ENCODE data around the gene ADH5. TPM values are rescaled to one million over a fixed set of nuclear protein-coding genes. Genes with fewer than 3 reads are reported as not detected.
A peak's percentile ranks its signal among the peaks of the same experiment; 100 is the strongest.

ADH5 gene
- total and polyA plus RNA-seq, 2 of the 8 experiments (the other 6 are each of a cell fraction or from before 2014, with no cell fraction given) = 223 to 327 TPM

- H2AFZ ChIP-seq (ENCODE audit: low read length) = no peak overlapping the region
- peaks cover 0 to 15% (median 8%) of the 10 kb centered on the region in 4 experiments for H3K4me1 ChIP-seq (replicated peaks in 1 of 4; ENCODE audit: control insufficient read depth in 3 of 4, insufficient read depth in 4 of 4, low read length in 3 of 4)
- H2AK5ac ChIP-seq (ENCODE audit: low read depth, low read length) = no peak overlapping the region
- no peak overlapping the region for H3K27ac ChIP-seq (ENCODE audit: low read depth, low read length)
- no peaks in the 10 kb centered on the region for H3K9me3 ChIP-seq (ENCODE audit: insufficient read depth in 2 of 2, low read depth in 1 of 2, low read length in 1 of 2)
- FAIRE-seq (no peak), DNase-seq (ENCODE audit: low read depth in 1 of 2, low spot score in 2 of 2) (no peak)
- H4K20me1 ChIP-seq (replicated peaks in 1 of 2; ENCODE audit: control insufficient read depth in 1 of 2, insufficient read depth in 2 of 2, low read length in 2 of 2) = peaks cover 5 to 17% of the 10 kb centered on the region in 2 experiments
- H3K23me2 ChIP-seq (ENCODE audit: low read depth, low read length) = no peaks in the 10 kb centered on the region
- no peak overlapping the region for H2BK20ac ChIP-seq (ENCODE audit: low read length)
- H3K9ac ChIP-seq (replicated peaks in 1 of 4; ENCODE audit: extremely low read depth in 1 of 4, low read depth in 3 of 4, low read length in 3 of 4) = no peak overlapping the region
- TF ChIP-seq KDM1A (IDR thresholded peaks at IDR 0.05; ENCODE audit: borderline replicate concordance, low read length) (no peak), MAFK (IDR thresholded peaks at IDR 0.05; ENCODE audit: low read depth, low read length) (no peak), TEAD4 (IDR thresholded peaks at IDR 0.05; ENCODE audit: low read depth, low read length) (no peak), EGR1 (IDR thresholded peaks at IDR 0.05; ENCODE audit: borderline replicate concordance, low read depth, low read length) (no peak), SP4 (IDR thresholded peaks at IDR 0.05; ENCODE audit: low read length) (no peak), CHD1 (IDR thresholded peaks at IDR 0.05; ENCODE audit: low read depth, low read length) (no peak), POLR2A (IDR thresholded peaks at IDR 0.05; ENCODE audit: control extremely low read depth in 1 of 2, low read depth in 2 of 2, low read length in 2 of 2) (no peak), EZH2 (IDR thresholded peaks at IDR 0.05; ENCODE audit: low read depth, low read length, severe bottlenecking) (no peak)
- H3K4me3 ChIP-seq (ENCODE audit: extremely low read depth in 1 of 4, insufficient read depth in 2 of 4, low read depth in 3 of 4, low read length in 4 of 4) = no peak overlapping the region
- no peaks in the 10 kb centered on the region for H3K27me3 ChIP-seq (replicated peaks in 1 of 4; ENCODE audit: control insufficient read depth in 3 of 4, extremely low read depth in 1 of 4, insufficient read depth in 3 of 4, low read length in 3 of 4)
- H3K18ac ChIP-seq (ENCODE audit: extremely low read depth, low read length) = peak overlapping the region; percentile 38; the same call in 1 of the 2 replicates
- no peak overlapping the region for H3K4me2 ChIP-seq (ENCODE audit: insufficient read depth in 1 of 2, low read depth in 2 of 2, low read length in 2 of 2)
- peaks cover 19 to 100% of the 10 kb centered on the region in 2 experiments for H3K79me2 ChIP-seq (ENCODE audit: control insufficient read depth in 1 of 2, insufficient read depth in 2 of 2, low read length in 2 of 2)
- no peak overlapping the region for H4K5ac ChIP-seq (ENCODE audit: insufficient read length, low read depth, low read length)
- peaks cover 2% of the 10 kb centered on the region for H3K79me1 ChIP-seq (ENCODE audit: low read depth, low read length)
- no peak overlapping the region for H4K8ac ChIP-seq (ENCODE audit: extremely low read depth, insufficient read depth, low read length)
- no peak overlapping the region for H4K91ac ChIP-seq (replicated peaks; ENCODE audit: insufficient read length, low read length)
- 0 out of 2 replicates have a peak overlapping the region, but pooled peaks have one; percentile 3 for H2BK15ac ChIP-seq (ENCODE audit: low read length)
- H2BK12ac ChIP-seq (ENCODE audit: low read depth, low read length) = no peak overlapping the region
- H2BK120ac ChIP-seq (replicated peaks; ENCODE audit: low read depth, low read length) = no peak overlapping the region
- H3K36me3 ChIP-seq (ENCODE audit: control insufficient read depth in 2 of 4, insufficient read depth in 4 of 4, low read length in 3 of 4) = peaks cover 0 to 7% (median 0%) of the 10 kb centered on the region in 4 experiments; a peak in 2 of 8 replicates
- H3K23ac ChIP-seq (ENCODE audit: insufficient read length) = no peak overlapping the region
- CTCF ChIA-PET (ENCODE audit: partially characterized antibody) = interaction anchor here (2.1 kb wide), 1 partner anchor 34 kb away, joined by 10 read pairs; no protein-coding TSS in a partner anchor
- POLR2A ChIA-PET (ENCODE audit: partially characterized antibody) = no interaction called here
- WGBS, 2 experiments (ENCODE audit: extremely low coverage in 1 of 2, insufficient coverage in 1 of 2, insufficient read length in 1 of 2, insufficient replicate concordance in 2 of 2, low coverage in 1 of 2, low lambda C conversion rate in 2 of 2, missing lambda C conversion rate in 1 of 2) = 87% methylated on average over 9 of the region's 9 CpGs; no CpG with 5 or more reads in 1 of the 2 experiments
- H3K56ac ChIP-seq (replicated peaks; ENCODE audit: insufficient read length, low read depth, low read length) = no peak overlapping the region
- no peak overlapping the region for H3K4ac ChIP-seq (replicated peaks; ENCODE audit: insufficient read length, low read depth, low read length)
- H2BK5ac ChIP-seq (ENCODE audit: low read depth, low read length) = peak overlapping the region; percentile 28; the same call in 1 of the 2 replicates
- H3K14ac ChIP-seq (ENCODE audit: insufficient read length) = no peak overlapping the region
Measured at GRCh38 chr4:99022566-99022965, 66.0 kb downstream of the ADH5 start.
